MM.1S (cell line): ENCODE results near the gene SEMA4D.

Source experiments
- DNase-seq: peaks from one replicate; pipeline ENCODE4 v3.0.0-alpha.2; 2015
- H2AFZ ChIP-seq: fragments of 300-600 bp; sonication (generic); 2 replicates; pipeline ENCODE4 v1.6.0; 2016; ENCODE audit warnings: antibody characterized with exemption, low read length
- H3F3A ChIP-seq: fragments of 300-600 bp; sonication (generic); 2 replicates; pipeline ENCODE4 v1.6.1; 2016; ENCODE audit warnings: mild to moderate bottlenecking, antibody characterized with exemption, low read length, moderate library complexity, mixed read lengths; ENCODE audit not compliant: insufficient read depth
- H3K27ac ChIP-seq: fragments of 300-600 bp; sonication (generic); 2 replicates; pipeline ENCODE4 v1.5.1; 2016; ENCODE audit warnings: mild to moderate bottlenecking, low read length
- H3K27me3 ChIP-seq: fragments of 300-600 bp; sonication (generic); replicated peaks from 2 replicates; pipeline ENCODE4 v1.6.0; 2016; ENCODE audit warnings: low read length; ENCODE audit not compliant: insufficient read depth
- H3K36me3 ChIP-seq: fragments of 300-600 bp; sonication (generic); replicated peaks from 2 replicates; pipeline ENCODE4 v1.6.1; 2016; ENCODE audit warnings: mild to moderate bottlenecking, low read length, mixed read lengths; ENCODE audit not compliant: insufficient read depth
- H3K4me1 ChIP-seq: fragments of 300-600 bp; sonication (generic); 2 replicates; pipeline ENCODE4 v1.6.1; 2016; ENCODE audit warnings: low read length, mixed read lengths
- H3K4me2 ChIP-seq: fragments of 300-600 bp; sonication (generic); 2 replicates; pipeline ENCODE4 v1.6.0; 2016; ENCODE audit warnings: low read depth, low read length
- H3K4me3 ChIP-seq: fragments of 300-600 bp; sonication (generic); 2 replicates; pipeline ENCODE4 v1.5.1; 2016; ENCODE audit warnings: low read length, mixed read lengths
- H3K79me2 ChIP-seq: fragments of 300-600 bp; sonication (generic); 2 replicates; pipeline ENCODE4 v1.6.1; 2016; ENCODE audit warnings: mixed run types, low read length, mixed read lengths
- H3K9ac ChIP-seq: fragments of 300-600 bp; sonication (generic); 2 replicates; pipeline ENCODE4 v1.6.1; 2016; ENCODE audit warnings: low read length, mixed read lengths
- H3K9me2 ChIP-seq: fragments of 300-600 bp; sonication (generic); replicated peaks from 2 replicates; pipeline ENCODE4 v1.6.1; 2016; ENCODE audit warnings: mild to moderate bottlenecking, low read length, mixed read lengths; ENCODE audit not compliant: insufficient read depth
- H3K9me3 ChIP-seq: fragments of 300-600 bp; sonication (generic); replicated peaks from 2 replicates; pipeline ENCODE4 v1.6.1; 2016; ENCODE audit warnings: mild to moderate bottlenecking, low read length, mixed read lengths; ENCODE audit not compliant: insufficient read depth
- H4K20me1 ChIP-seq: fragments of 300-600 bp; sonication (generic); 2 replicates; pipeline ENCODE4 v1.6.1; 2016; ENCODE audit warnings: mild to moderate bottlenecking, low read length, moderate library complexity, mixed read lengths; ENCODE audit not compliant: insufficient read depth
- EZH2 ChIP-seq: fragments of 300-600 bp; sonication (generic); optimal IDR thresholded peaks from 2 replicates; pipeline ENCODE3; 2017; ENCODE audit warnings: low read depth, mild to moderate bottlenecking, antibody characterized with exemption, low read length, mixed read lengths
- EZH2phosphoT487 ChIP-seq: fragments of 300-600 bp; sonication (generic); IDR thresholded peaks from 2 replicates; pipeline ENCODE4 v1.6.1; 2018; ENCODE audit warnings: antibody characterized with exemption, low read length
- TF ChIP-seq, protein P1 (sequence below): fragments of 300-600 bp; sonication (generic); IDR thresholded peaks from 2 replicates; pipeline ENCODE4 v1.5.1; 2016; ENCODE audit warnings: antibody characterized with exemption, low read length, mixed read lengths

Gene SEMA4D

DNA sequence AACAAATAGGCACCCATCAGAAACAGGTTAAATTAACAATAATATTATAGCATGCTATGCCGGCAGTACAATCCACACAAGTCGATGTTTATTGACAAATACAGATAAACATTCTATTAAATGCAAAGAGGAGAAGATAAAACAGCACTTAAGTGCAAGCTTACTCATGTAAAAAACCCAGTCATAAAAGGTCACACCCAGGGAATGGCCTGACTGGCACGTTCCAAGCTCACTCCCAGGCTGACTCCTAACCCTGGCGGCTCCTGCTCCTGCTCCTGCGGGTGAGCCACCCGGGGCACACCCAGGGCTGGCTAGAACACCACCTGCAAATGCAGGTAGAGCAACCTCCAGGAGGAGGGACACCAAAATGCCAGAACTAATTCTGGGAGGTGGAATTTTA lies 66.9 kb downstream of the SEMA4D start:
- Histone ChIP-seq H2AFZ (no peak overlapping the region), H3K36me3 (no peaks in the 10 kb centered on the region), H3F3A (peaks cover 30% of the 10 kb centered on the region), H3K4me2 (no peak overlapping the region), H3K4me1 (peaks cover 69% of the 10 kb centered on the region), H3K9me3 (no peaks in the 10 kb centered on the region), H3K27ac (no peak overlapping the region), H4K20me1 (no peaks in the 10 kb centered on the region), H3K9me2 (no peaks in the 10 kb centered on the region), H3K9ac (no peak overlapping the region), H3K79me2 (peaks cover 95% of the 10 kb centered on the region), H3K27me3 (no peaks in the 10 kb centered on the region), H3K4me3 (no peak overlapping the region)
- TF ChIP-seq EZH2phosphoT487 (no peak), EZH2 (no peak)
- TF ChIP-seq, protein P1, sequence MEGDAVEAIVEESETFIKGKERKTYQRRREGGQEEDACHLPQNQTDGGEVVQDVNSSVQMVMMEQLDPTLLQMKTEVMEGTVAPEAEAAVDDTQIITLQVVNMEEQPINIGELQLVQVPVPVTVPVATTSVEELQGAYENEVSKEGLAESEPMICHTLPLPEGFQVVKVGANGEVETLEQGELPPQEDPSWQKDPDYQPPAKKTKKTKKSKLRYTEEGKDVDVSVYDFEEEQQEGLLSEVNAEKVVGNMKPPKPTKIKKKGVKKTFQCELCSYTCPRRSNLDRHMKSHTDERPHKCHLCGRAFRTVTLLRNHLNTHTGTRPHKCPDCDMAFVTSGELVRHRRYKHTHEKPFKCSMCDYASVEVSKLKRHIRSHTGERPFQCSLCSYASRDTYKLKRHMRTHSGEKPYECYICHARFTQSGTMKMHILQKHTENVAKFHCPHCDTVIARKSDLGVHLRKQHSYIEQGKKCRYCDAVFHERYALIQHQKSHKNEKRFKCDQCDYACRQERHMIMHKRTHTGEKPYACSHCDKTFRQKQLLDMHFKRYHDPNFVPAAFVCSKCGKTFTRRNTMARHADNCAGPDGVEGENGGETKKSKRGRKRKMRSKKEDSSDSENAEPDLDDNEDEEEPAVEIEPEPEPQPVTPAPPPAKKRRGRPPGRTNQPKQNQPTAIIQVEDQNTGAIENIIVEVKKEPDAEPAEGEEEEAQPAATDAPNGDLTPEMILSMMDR, result no peak
- no peak for DNase-seq

DNA sequence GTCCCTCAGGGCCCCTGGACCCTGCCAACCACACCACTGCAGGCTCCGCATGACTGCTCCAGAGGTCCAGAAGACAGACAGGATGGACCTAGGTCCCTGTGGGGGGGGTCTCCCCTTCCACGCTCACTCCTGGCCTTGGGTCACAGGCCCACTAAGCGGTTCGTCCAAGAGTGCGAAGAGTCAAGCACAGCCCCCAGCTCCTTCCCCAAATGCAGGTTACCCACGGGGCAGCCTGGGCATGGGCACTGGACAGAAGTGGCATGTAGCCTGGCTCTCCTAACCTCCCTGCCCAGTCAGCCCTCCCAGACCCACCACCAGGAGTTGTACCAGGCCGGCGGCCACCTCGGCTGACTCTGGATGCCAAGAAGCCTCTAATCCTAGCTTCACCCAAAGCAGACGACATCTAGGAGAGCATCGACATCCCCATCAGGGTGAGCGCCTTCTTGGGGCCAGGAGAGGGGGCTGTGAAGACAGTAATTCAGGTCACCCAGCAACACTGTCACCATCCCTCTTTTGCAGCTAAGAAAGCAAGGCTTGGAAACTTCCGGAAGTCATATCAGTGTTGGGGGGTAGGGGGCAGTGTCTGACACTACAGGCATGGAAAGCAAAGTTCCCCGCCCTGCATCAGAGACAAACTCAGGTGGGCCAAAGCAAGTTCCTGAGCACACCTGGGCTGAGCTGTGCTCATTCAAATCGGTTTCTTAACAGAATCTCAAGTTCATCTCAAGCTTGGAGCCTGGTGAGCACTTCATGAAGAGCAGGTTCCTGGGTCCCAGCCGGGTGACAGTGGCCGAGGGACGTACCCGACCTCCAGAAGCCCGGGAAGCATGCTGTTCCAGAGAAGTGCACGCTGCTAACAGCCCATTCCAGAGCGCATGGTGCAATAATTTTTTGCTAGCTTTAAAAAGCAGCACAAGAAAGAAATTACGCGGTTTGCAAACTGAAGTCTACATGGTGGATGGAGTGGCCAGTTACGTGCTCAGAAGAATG lies 68.7 kb downstream of the SEMA4D start:
- no peak overlapping the region for H3K27ac ChIP-seq
- DNase-seq, result no peak

DNA sequence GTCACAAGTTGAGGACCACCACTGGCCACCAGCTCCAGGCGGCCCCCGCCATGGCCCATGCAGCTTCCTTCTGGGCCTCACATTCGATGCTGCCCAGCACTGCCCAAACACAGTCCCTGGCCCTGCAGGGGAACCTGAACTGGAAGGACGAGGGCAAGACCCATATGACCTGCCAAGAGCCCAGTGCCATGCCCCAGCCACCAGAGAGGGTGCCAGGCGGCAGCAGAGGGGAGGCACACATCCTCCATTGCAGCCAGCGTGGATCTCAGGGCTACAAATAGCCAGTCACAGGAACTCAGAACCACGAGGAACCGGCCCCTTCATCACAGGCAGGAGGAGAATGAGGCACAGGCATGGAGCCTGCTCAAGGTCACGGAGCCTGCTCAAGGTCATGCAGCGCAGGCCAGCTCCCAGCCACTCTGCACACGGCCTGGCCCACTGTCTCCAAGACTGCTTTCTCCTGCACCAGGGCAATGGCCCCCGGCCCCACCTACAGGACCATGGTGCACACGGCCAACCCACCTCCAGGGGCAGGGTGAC lies 69.6 kb downstream of the SEMA4D start:
- Histone ChIP-seq H3K4me2 (no peak overlapping the region), H3K9ac (no peak overlapping the region), H3K9me2 (no peaks in the 10 kb centered on the region), H3K27ac (peak overlapping the region; percentile 95; the same call in 1 of the 2 replicates), H3K9me3 (no peaks in the 10 kb centered on the region), H3K79me2 (peaks cover 96% of the 10 kb centered on the region), H4K20me1 (no peaks in the 10 kb centered on the region), H3F3A (peaks cover 19% of the 10 kb centered on the region), H3K4me1 (peaks cover 58% of the 10 kb centered on the region), H3K4me3 (no peak overlapping the region), H3K36me3 (no peaks in the 10 kb centered on the region), H3K27me3 (no peaks in the 10 kb centered on the region), H2AFZ (no peak overlapping the region)
- TF ChIP-seq, protein P1, result no peak
- no peak for TF ChIP-seq EZH2
- TF ChIP-seq EZH2phosphoT487, result no peak
- no peak for DNase-seq

More for the DNA sequence above, 68.7 kb downstream of the SEMA4D start:
- no peaks in the 10 kb centered on the region for H3K27me3 ChIP-seq
- H3K4me2 ChIP-seq, result no peak overlapping the region
- no peaks in the 10 kb centered on the region for H4K20me1 ChIP-seq
- H3K9me2 ChIP-seq, result no peaks in the 10 kb centered on the region
- H3K9ac ChIP-seq, result no peak overlapping the region
- peaks cover 19% of the 10 kb centered on the region for H3F3A ChIP-seq
- H3K79me2 ChIP-seq, result peaks cover 96% of the 10 kb centered on the region
- H3K9me3 ChIP-seq, result no peaks in the 10 kb centered on the region
- H3K4me3 ChIP-seq, result no peak overlapping the region
- TF ChIP-seq EZH2phosphoT487 (no peak), EZH2 (no peak)
- TF ChIP-seq, protein P1, result peak; percentile 25
- H2AFZ ChIP-seq, result no peak overlapping the region
- peaks cover 66% of the 10 kb centered on the region for H3K4me1 ChIP-seq
- no peaks in the 10 kb centered on the region for H3K36me3 ChIP-seq
